HG03457 (cell line): ENCODE results near the gene RPS6KA6.

ENCODE experiments used
- ATAC-seq: cut with Tn5 transposase; IDR thresholded peaks from one replicate; pipeline ENCODE4 v1.9.1; 2021; ENCODE audit warnings: moderate number of reproducible peaks; ENCODE audit not compliant: unreplicated experiment

RPS6KA6 gene

GRCh38 chrX:84187533-84188319 lies at the start of gene RPS6KA6:
RPS6KA6 (minus strand) TSS chrX:84188199; CDS start chrX:84187899, 300 bp downstream.
- peak; percentile 51 for ATAC-seq

GRCh38 chrX:84224741-84225140 lies 36.7 kb upstream of the RPS6KA6 start:
- no peak for ATAC-seq

GRCh38 chrX:84223261-84223660 lies 35.3 kb upstream of the RPS6KA6 start:
- no peak for ATAC-seq

GRCh38 chrX:84221181-84221580 lies 33.2 kb upstream of the RPS6KA6 start:
- no peak for ATAC-seq

- no peak for ATAC-seq
Measured at GRCh38 chrX:84219551-84219950, 31.6 kb upstream of the RPS6KA6 start.

- no peak for ATAC-seq
Measured at GRCh38 chrX:84218726-84219125, 30.7 kb upstream of the RPS6KA6 start.

GRCh38 chrX:84216881-84217280 lies 28.9 kb upstream of the RPS6KA6 start:
- no peak for ATAC-seq

- ATAC-seq: no peak
Measured at GRCh38 chrX:84216406-84216805, 28.4 kb upstream of the RPS6KA6 start.

GRCh38 chrX:84205276-84205675 lies 17.3 kb upstream of the RPS6KA6 start:
- no peak for ATAC-seq

- ATAC-seq: no peak
Measured at GRCh38 chrX:84199688-84200087, 11.7 kb upstream of the RPS6KA6 start.

- no peak for ATAC-seq
Measured at GRCh38 chrX:84197550-84197949, 9.6 kb upstream of the RPS6KA6 start.

- no peak for ATAC-seq
Measured at GRCh38 chrX:84192006-84192405, 4.0 kb upstream of the RPS6KA6 start.

- no peak for ATAC-seq
Measured at GRCh38 chrX:84189125-84189524, 1.1 kb upstream of the RPS6KA6 start.

- ATAC-seq: peak; percentile 68
Measured at GRCh38 chrX:84188320-84188834, 378 bp upstream of the RPS6KA6 start.

GRCh38 chrX:84186603-84187532 lies 1.1 kb downstream of the RPS6KA6 start:
- peak; percentile 33 for ATAC-seq

GRCh38 chrX:84182516-84182915 lies 5.5 kb downstream of the RPS6KA6 start:
- no peak for ATAC-seq

GRCh38 chrX:84175958-84176357 lies 12.0 kb downstream of the RPS6KA6 start:
- no peak for ATAC-seq

- no peak for ATAC-seq
Measured at GRCh38 chrX:84175274-84175673, 12.7 kb downstream of the RPS6KA6 start.

GRCh38 chrX:84174348-84174747 lies 13.7 kb downstream of the RPS6KA6 start:
- no peak for ATAC-seq

GRCh38 chrX:84170931-84171330 lies 17.1 kb downstream of the RPS6KA6 start:
- no peak for ATAC-seq

- ATAC-seq: no peak
Measured at GRCh38 chrX:84168574-84168973, 19.4 kb downstream of the RPS6KA6 start.

GRCh38 chrX:84168095-84168494 lies 19.9 kb downstream of the RPS6KA6 start:
- ATAC-seq: no peak
